ENCODE data around the gene SPTSSA.

GRCh38 chr14:34507459-34507858 is 45.4 kb upstream of the SPTSSA start:
- no peak for TF ChIP-seq POLR2A (IDR thresholded peaks at IDR 0.05; ENCODE audit: low read depth, low read length)
- no peak for TF ChIP-seq POLR2AphosphoS5 (IDR thresholded peaks at IDR 0.05; ENCODE audit: low read depth, low read length)
- no peak for TF ChIP-seq SPI1 (IDR thresholded peaks at IDR 0.05; ENCODE audit: low read depth, low read length)
- no peak for TF ChIP-seq POU2F2 (IDR thresholded peaks at IDR 0.05; ENCODE audit: low read depth, low read length)
- TF ChIP-seq TAF1 (IDR thresholded peaks at IDR 0.05; ENCODE audit: low read depth, low read length): no peak
- TF ChIP-seq PAX5 (IDR thresholded peaks at IDR 0.05; ENCODE audit: insufficient read depth, low read length, severe bottlenecking): no peak
